GM19452 (cell line): Measurements from ENCODE around the gene AHNAK.
A peak's percentile ranks its signal among the peaks of the same experiment; 100 is the strongest.
"Not testable (repeated sequence)": the region's sequence is repeated elsewhere in the genome, so short reads cannot be mapped to it uniquely, and the experiment has no call there.

Experiments
- ATAC-seq: cut with Tn5 transposase; IDR thresholded peaks from one replicate; pipeline ENCODE4 v1.9.1; 2021; ENCODE audit not compliant: unreplicated experiment

AHNAK gene

GRCh38 chr11:62546244-62546928 is at the start of gene AHNAK:
Gene AHNAK (minus strand): TSS chr11:62546806. CDS start chr11:62536098, 10,708 bp downstream.
- no peak for ATAC-seq

GRCh38 chr11:62595124-62595523 is 48.5 kb upstream of the AHNAK start:
- ATAC-seq: no peak

DNA sequence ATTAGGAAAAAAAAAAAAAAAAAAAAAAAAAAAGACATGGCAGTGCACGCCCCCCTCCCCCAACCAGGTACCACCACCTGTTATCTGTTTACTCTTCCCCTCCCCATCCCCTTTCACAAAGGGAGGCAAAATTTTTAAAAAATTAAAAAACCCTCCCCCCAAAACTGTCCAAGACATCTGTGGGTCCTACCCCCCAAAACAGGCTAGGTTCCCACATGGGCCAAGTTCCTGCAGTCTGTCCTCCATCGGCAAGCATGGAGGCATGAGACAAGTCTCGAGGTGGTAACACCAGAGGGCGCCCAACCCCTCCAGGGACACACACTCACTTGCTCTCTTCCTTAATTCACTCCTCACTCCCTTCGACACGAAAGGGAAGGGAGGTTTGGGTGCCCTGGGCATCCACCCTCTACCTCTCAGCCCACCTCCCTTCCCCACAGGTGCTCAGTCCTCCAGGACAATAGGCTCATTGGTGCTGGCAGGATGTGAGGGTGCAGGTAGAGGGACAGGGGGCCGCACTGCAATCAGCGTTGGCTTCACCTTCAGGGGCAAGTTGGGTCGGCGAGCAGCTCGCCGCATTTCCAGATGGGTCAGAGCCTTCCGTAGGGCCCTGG is 46.9 kb upstream of the AHNAK start:
- no peak for ATAC-seq

- ATAC-seq: no peak
These were observed 46.4 kb upstream of the AHNAK start for GRCh38 chr11:62592989-62593421.

GRCh38 chr11:62592146-62592815 is 45.7 kb upstream of the AHNAK start:
- ATAC-seq: no peak

DNA sequence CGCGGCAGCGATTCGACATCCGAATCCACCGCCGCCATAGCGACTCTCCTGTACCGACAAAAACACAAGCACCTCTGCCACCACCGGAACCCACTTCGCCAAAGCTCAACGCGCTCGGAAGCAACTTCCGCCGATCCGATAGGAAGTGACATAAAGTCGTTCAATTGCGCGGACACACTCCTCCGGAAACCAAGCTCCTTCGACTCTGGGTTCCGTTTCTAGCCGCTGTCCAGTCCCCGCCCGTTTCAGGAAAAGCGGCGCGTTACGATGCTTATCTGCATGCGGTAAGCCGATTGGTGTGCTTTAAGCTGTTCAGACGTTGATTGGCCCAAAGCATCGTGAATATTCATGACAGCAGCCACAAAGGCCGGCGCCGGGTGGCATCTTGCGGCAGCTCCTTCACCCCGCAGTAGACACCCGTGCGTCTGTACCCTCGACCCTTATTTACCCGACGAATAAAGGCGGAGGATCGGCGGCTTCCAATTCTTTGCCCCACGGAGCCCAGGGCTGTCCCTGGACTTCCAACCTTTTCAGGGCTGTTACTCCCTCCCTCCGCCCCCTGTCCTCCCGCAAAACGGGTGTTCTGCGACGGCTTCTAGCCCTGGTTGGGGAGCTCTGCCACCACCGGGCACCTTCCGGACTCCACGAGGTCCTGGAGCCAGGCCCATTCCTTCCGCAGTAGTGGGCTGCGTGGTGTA is 45.0 kb upstream of the AHNAK start, which contains the start of gene TUT1:
Gene TUT1 (minus strand): TSS at position 76 of the 698 bp plus-strand sequence. CDS start 38 bp downstream, at position 38.
- peak; percentile 83 for ATAC-seq

GRCh38 chr11:62588966-62589637 is 42.5 kb upstream of the AHNAK start:
- no peak for ATAC-seq

DNA sequence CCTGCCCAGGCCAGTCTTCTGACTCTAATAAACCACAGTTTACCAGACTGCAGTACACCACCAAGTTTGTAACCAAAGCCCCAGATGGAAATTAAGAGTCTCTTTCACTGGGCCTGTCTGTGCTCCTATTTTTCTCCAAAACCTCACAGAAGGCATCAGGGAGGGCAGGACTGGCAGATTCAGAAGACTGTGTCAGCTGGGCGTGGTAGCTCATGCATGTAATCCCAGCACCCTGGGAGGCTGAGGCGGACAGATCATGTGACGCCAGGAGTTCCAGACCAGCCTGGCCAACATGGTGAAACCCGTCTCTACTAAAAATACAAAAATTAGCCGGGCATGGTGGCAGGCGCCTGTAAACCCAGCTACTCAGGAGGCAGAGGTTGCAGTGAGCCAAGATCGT is 38.8 kb upstream of the AHNAK start:
- ATAC-seq: not testable (repeated sequence)

- ATAC-seq: not testable (repeated sequence)
These were observed 35.1 kb upstream of the AHNAK start for GRCh38 chr11:62581735-62582134.

- no peak for ATAC-seq
These were observed 34.5 kb upstream of the AHNAK start for GRCh38 chr11:62580959-62581715.

DNA sequence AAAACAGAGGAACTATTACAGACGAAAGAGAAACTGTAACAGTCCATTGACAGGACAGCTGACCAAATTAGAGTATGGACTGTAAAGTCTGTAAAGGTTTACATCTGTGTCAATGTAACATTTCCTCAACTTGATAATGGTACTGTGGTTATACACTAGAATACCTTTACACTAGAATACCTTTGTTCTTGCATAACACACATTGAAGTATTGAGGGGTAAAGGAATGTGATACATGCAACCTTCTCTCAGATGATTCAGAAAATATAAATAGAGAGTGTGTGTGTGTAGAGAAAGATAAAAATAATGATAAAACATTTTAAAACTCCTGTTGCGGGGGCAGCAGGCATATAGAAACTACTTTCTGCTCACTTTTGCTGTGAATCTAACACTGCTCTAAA is 32.6 kb upstream of the AHNAK start:
- ATAC-seq: no peak

DNA sequence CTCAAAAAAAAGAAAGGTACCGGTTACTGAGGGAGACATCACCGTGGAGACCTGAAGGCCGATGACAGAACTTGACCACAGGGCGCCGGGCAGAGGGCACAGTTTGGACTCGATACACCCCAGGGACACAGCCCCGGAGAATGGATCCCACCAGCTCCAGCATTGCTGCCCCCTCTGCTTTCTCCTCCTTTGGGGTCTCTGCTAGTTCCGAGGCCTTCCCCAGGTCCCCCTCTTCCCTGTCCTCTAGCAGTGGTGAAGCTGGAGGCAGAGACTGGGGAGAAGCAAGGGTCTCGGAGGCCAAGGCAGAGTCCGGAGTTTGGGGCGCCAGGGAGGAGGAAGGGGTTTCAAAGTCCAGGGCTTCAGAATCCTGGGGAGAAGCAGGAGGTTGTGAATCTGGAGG is 31.9 kb upstream of the AHNAK start:
- no peak for ATAC-seq

- no peak for ATAC-seq
These were observed 30.6 kb upstream of the AHNAK start for GRCh38 chr11:62577046-62577714.

DNA sequence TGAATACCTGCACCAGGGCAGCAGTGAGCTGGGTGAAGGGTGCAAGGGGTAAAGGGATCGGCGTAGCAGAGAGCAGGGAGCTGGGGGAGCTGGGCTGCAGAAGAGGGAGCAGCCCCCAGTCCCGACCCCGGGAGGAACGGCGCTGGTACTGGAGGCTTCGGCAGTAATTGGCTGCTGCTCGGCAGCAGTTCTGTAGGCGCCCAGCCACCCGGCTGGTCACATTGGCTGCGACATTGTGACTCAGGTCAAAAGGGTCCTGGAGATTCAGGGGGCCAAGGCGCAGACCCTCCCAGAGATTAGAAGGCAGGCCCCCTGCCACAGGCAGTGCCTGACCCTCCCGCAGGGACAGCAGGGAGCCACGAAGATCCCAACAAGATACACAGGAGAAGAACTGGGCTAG is 29.2 kb upstream of the AHNAK start:
- ATAC-seq: no peak

GRCh38 chr11:62575156-62575555 is 28.6 kb upstream of the AHNAK start:
- ATAC-seq: no peak

- ATAC-seq: peak; percentile 5
These were observed 27.9 kb upstream of the AHNAK start for GRCh38 chr11:62574363-62575071.

DNA sequence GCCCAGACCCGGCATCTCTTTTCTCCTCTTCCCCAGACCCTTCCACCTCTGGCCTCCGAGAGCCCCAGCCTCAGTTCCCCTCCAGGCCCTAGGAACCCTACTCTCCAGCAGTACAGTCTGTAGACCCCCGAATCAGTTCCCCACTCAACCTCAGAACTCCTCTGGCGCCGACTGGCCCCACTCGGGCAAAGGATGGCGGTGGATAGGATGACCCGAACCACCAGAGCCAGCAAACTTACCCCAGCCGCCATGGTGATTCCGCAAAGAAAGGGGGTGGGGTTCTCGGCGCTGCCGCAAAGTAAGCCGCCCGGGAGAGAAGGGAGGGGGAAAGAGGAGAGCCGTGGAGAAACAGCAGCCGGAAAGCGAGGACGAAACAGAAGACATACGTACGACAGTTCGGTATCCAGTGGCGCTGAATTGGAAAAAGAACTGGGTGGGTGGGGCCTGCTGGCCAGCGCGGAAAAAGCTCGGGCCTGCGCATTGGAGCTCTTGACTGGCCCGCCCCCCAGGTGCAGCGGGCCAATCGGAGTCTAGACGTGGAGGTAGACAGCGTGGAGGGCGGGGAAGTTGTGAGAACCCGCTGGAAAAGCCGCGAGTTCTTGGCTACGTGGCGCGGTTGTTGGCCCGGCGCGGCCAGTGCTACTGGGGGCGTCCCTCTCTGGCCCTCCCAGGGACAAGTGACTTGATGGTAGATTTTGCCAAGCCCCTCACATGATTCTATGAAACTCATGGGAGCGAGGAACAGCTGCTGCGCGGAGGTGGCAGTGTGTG is 27.2 kb upstream of the AHNAK start, which contains the start of gene EEF1G:
Gene EEF1G (minus strand): TSS at position 300 of the 771 bp plus-strand sequence. CDS start 49 bp downstream, at position 251.
- peak; percentile 83 for ATAC-seq

GRCh38 chr11:62573006-62573591 is 26.5 kb upstream of the AHNAK start:
- ATAC-seq: no peak
